Natural killer cell (primary cell): Measurements from ENCODE around the gene PEX14. TPM values are rescaled to one million over a fixed set of nuclear protein-coding genes. Genes with fewer than 3 reads are reported as not detected.

Experiments used
- ATAC-seq, 3 donors: fragments of 150-1000 bp in 2 of 3; fragments of 200-7000 bp in 1 of 3; cut with Tn5 transposase; 1 replicate in 1 of 3; 2 replicates in 2 of 3; pipeline ENCODE4 v1.10.0; 2021; ENCODE audit warnings: mild to moderate bottlenecking in 2 of 3, moderate library complexity in 2 of 3
- DNase-seq, 2 donors: peaks; one replicate each; pipeline versions ENCODE4 v3.0.0 to v3.0.0-alpha.2; 2013 to 2021; ENCODE audit warnings: mixed read lengths in 1 of 2
- H3K27ac ChIP-seq: one replicate; pipeline ENCODE4 v1.5.1; 2013; ENCODE audit warnings: mild to moderate bottlenecking, low read length
- H3K27me3 ChIP-seq: one replicate; pipeline ENCODE4 v1.6.1; 2013; ENCODE audit warnings: low read length; ENCODE audit not compliant: control insufficient read depth, insufficient read depth
- H3K36me3 ChIP-seq: one replicate; pipeline ENCODE4 v1.6.1; 2013; ENCODE audit warnings: low read length; ENCODE audit not compliant: control insufficient read depth, insufficient read depth
- H3K4me1 ChIP-seq: one replicate; pipeline ENCODE4 v1.6.1; 2013; ENCODE audit warnings: low read length; ENCODE audit not compliant: control insufficient read depth, insufficient read depth
- H3K4me3 ChIP-seq: one replicate; pipeline ENCODE4 v1.5.1; 2013; ENCODE audit warnings: low read length
- H3K9me3 ChIP-seq: one replicate; pipeline ENCODE4 v1.6.1; 2013; ENCODE audit warnings: low read length; ENCODE audit not compliant: control insufficient read depth, insufficient read depth
- H3K27ac Mint-ChIP-seq, 2 donors: one replicate each; pipeline ENCODE4 v1.8.0; 2022; ENCODE audit warnings: mild to moderate bottlenecking in 2 of 2, mixed read lengths in 2 of 2, moderate library complexity in 1 of 2
- H3K27me3 Mint-ChIP-seq, 2 donors: one replicate each; pipeline ENCODE4 v1.8.0; 2022; ENCODE audit warnings: low read depth in 2 of 2, mixed read lengths in 2 of 2
- H3K36me3 Mint-ChIP-seq: one replicate; pipeline ENCODE4 v1.8.0; 2022; ENCODE audit warnings: mixed read lengths
- H3K4me1 Mint-ChIP-seq, 2 donors: one replicate each; pipeline ENCODE4 v1.8.0; 2022; ENCODE audit warnings: mixed read lengths in 2 of 2
- H3K4me3 Mint-ChIP-seq: one replicate; pipeline ENCODE4 v1.8.0; 2022; ENCODE audit warnings: mild to moderate bottlenecking, moderate library complexity, mixed read lengths
- H3K9me3 Mint-ChIP-seq, 2 donors: one replicate each; pipeline ENCODE4 v1.8.0; 2022; ENCODE audit warnings: mixed read lengths in 2 of 2
- WGBS: methylation state at CpG from one replicate; pipeline ENCODE4 v1.1.7; 2013; ENCODE audit warnings: missing lambda C conversion rate; ENCODE audit not compliant: insufficient coverage; 5-methylcytosine and 5-hydroxymethylcytosine counted together
- intact Hi-C: fragments of 100-400 bp; cut with micrococcal nuclease; formaldehyde crosslinking; loops from one replicate; pipeline ENCODE4 v1.14.2; 2022
- total RNA-seq, 4 donors: library from RNA; stranded (reverse); fragments of 120-200 nt in 1 of 4; gene quantifications; one replicate each; pipeline versions ENCODE4 v1.2.3 to v1.2.4, GENCODE V29; 2013 to 2022
- TF ChIP-seq, protein P1 (sequence below): fragments of 200-600 bp; IDR thresholded peaks from one replicate; pipeline ENCODE4 v1.8.0; 2022; ENCODE audit warnings: antibody characterized with exemption

PEX14 gene
- total RNA-seq, 3 donors from 2014 or later (not counting 1 experiment from before 2014, with no cell fraction given), result 21.4 to 27.3 (median 24.1) TPM

DNA sequence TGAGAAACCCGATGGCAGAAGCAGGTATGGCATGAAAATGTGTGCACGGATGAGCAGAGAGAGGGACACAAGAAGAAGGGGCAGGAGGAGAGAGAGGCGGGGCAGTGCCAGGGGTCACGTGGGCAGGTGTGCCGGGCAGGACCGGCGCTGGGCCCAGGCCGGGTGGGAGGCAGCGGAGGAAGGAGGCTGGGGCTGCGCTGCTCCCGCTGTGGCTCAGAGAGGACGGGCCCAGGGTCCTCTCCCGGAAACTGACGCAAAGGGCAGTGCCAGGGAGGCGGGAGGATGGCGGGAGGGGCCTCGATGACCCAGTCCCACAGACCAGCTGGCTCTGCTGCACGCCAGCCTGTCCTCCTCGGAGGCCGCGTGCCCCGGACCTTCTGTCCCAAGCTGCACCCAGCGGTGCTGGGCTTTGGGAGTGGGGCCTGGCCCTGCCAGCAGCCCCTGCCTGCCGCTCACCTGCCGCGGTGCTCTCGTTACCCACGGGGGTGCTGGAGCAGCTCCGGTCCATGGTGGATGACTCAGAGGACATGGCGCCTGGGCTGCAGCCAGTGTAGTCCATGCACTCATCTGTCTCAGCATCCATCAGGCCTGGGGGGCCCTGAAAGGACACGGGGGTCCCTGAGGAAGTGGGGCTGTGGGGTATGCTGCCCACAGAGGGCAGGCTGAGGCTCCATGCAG is 167.8 kb downstream of the PEX14 start:
- Histone ChIP-seq H3K27ac (no peak overlapping the region), H3K4me3 (no peak overlapping the region), H3K36me3 (peaks cover 3% of the 10 kb centered on the region), H3K4me1 (peaks cover 6% of the 10 kb centered on the region), H3K9me3 (no peaks in the 10 kb centered on the region), H3K27me3 (no peaks in the 10 kb centered on the region)
- TF ChIP-seq, protein P1, sequence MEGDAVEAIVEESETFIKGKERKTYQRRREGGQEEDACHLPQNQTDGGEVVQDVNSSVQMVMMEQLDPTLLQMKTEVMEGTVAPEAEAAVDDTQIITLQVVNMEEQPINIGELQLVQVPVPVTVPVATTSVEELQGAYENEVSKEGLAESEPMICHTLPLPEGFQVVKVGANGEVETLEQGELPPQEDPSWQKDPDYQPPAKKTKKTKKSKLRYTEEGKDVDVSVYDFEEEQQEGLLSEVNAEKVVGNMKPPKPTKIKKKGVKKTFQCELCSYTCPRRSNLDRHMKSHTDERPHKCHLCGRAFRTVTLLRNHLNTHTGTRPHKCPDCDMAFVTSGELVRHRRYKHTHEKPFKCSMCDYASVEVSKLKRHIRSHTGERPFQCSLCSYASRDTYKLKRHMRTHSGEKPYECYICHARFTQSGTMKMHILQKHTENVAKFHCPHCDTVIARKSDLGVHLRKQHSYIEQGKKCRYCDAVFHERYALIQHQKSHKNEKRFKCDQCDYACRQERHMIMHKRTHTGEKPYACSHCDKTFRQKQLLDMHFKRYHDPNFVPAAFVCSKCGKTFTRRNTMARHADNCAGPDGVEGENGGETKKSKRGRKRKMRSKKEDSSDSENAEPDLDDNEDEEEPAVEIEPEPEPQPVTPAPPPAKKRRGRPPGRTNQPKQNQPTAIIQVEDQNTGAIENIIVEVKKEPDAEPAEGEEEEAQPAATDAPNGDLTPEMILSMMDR, result no peak
- 95% methylated on average over 31 of the region's 31 CpGs for WGBS
- Mint-ChIP-seq H3K4me3 (no peak overlapping the region), H3K27ac (no peak overlapping the region), H3K9me3 (no peaks in the 10 kb centered on the region), H3K4me1 (no peaks in the 10 kb centered on the region), H3K27me3 (no peaks in the 10 kb centered on the region), H3K36me3 (no peaks in the 10 kb centered on the region)
- ATAC-seq (no peak), DNase-seq (no peak)
- intact Hi-C loops, result no loop called here

DNA sequence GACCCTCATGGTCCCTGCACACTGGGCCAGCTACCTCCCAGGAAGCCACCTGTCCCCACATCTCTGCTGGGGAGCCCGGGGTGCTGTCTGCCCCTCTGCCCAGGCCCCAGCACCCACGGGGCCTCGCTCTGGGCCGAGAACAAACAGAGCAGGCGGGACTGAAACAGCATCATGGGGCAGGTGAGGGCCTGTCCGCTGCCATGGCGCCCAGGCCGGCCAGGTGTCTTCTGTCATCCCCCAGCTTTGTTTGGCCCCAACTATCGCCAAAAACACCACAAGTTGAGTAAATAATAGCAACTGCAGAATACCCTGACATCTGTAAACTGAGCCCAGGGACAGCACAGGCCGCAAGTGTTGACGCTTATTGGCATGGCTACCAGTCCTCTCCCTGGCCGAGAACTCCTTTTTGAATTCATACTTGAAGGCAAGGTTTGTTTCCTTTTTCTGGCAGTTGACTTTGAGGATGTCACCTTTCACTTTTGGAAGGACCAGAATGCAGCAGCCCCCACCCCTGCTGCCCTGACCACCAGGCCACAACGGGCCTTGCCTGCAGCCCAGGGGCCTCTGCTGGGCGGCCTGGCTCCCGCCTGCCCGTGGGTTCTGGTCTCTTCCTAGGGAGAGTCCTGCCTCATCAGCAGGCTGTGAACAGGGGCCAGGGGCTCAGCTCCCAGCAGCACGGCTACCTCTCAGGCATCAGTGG is 169.0 kb downstream of the PEX14 start:
- no peak for DNase-seq
- no peaks in the 10 kb centered on the region for H3K27me3 Mint-ChIP-seq
- H3K27ac Mint-ChIP-seq, result no peak overlapping the region
- no peaks in the 10 kb centered on the region for H3K4me1 Mint-ChIP-seq
- Histone ChIP-seq H3K27ac (no peak overlapping the region), H3K4me3 (no peak overlapping the region), H3K4me1 (no peaks in the 10 kb centered on the region), H3K9me3 (no peaks in the 10 kb centered on the region), H3K27me3 (no peaks in the 10 kb centered on the region), H3K36me3 (peaks cover 3% of the 10 kb centered on the region)
- H3K36me3 Mint-ChIP-seq, result no peaks in the 10 kb centered on the region
- TF ChIP-seq, protein P1, result no peak
- H3K4me3 Mint-ChIP-seq, result no peak overlapping the region
- 93% methylated on average over 17 of the region's 17 CpGs for WGBS
- ATAC-seq, result no peak
- H3K9me3 Mint-ChIP-seq, result no peaks in the 10 kb centered on the region
- intact Hi-C loops, result no loop called here

DNA sequence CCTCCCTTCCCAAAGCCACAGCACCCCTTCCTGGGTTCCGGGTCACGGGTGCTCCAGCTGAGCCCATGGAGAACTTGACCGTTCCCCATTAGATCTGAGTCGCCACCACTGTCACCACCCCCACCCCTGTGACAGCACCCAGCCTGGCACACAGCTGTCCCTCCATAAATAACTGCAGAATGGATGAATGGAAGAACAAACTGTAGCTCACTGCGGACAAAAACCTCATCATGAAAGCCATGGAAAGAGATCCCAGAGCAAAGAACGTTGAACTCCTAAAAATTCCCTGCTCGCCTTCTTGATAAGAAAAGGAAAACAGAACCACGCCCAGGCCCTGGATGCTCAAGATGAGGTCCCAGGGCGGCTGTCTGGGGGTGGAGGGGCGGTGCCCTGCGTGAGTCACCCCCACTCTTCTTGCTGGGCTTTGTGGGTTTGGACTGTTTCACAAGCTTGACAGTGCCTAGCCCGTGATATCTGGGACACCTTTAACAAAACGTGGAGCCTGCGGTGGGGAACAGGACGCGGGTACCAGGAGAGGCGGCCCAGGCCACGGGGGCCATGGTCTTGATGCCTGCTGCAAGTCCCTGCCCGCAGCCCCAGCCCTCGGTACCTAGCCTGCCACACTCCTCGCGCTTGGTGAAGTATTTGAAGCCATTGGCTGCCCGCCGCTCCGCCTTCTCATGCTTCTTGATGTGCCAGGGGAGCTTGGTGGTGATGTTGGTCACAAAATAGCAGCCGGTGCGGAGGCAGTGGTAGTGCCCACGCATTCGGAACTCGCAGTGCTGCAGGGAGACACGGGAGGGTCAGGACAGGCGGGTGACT is 169.8 kb downstream of the PEX14 start:
- WGBS, result 92% methylated on average over 32 of the region's 32 CpGs
- no peaks in the 10 kb centered on the region for H3K27me3 Mint-ChIP-seq
- H3K36me3 Mint-ChIP-seq, result no peaks in the 10 kb centered on the region
- ATAC-seq (no peak), DNase-seq (no peak)
- H3K27ac Mint-ChIP-seq, result no peak overlapping the region
- H3K9me3 ChIP-seq, result no peaks in the 10 kb centered on the region
- H3K4me3 Mint-ChIP-seq, result no peak overlapping the region
- no peaks in the 10 kb centered on the region for H3K4me1 Mint-ChIP-seq
- H3K9me3 Mint-ChIP-seq, result no peaks in the 10 kb centered on the region
- TF ChIP-seq, protein P1, result no peak
- no peak overlapping the region for H3K4me3 ChIP-seq
- H3K27me3 ChIP-seq, result no peaks in the 10 kb centered on the region
- no peak overlapping the region for H3K27ac ChIP-seq
- no peaks in the 10 kb centered on the region for H3K4me1 ChIP-seq
- H3K36me3 ChIP-seq, result peaks cover 3% of the 10 kb centered on the region
- intact Hi-C loops, result no loop called here
